GM18502 (cell line): ENCODE results near the gene PGM1.

ENCODE experiments used
- ATAC-seq: cut with Tn5 transposase; IDR thresholded peaks from one replicate; pipeline ENCODE4 v1.9.1; 2021; ENCODE audit warnings: mild to moderate bottlenecking; ENCODE audit not compliant: unreplicated experiment, poor library complexity

Gene PGM1

DNA sequence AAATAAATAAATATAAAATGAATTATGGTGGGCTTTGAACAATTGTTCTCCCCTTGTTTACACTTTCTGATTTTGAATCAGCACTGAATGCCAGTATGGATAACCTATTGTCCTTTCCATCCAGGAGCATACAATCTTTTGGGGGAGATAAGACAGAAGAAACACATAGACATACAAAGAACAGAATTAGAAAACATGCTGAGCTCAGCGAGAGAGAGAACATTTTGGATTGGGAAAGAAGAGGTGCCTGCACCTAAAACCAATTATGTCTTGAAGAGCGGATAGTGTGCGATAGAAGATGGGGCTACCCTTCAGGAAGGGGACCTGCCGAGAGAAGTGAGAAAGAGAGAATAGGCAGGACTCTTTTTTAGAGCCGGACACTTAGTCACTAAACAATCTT, 6.6 kb downstream of the PGM1 start:
- no peak for ATAC-seq

DNA sequence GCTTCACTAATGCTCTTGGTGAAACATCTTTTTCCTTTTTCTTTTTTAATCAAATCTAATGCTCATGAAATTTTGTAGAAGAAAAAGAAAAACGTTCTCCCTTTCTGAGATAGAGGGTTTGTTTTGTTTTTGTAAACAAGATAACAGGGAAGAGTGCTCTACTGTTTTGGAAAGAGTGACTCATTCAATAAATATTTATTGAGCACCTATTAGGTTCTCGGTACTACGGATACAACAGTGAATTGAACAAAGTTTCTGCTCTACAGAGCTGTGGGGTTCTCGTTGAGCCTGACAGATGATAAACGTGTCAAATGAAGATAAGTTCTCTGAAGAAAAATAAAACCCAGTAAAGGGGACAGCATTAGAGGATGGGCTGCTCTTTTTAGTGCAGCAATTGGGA, 7.0 kb downstream of the PGM1 start:
- ATAC-seq, result no peak

DNA sequence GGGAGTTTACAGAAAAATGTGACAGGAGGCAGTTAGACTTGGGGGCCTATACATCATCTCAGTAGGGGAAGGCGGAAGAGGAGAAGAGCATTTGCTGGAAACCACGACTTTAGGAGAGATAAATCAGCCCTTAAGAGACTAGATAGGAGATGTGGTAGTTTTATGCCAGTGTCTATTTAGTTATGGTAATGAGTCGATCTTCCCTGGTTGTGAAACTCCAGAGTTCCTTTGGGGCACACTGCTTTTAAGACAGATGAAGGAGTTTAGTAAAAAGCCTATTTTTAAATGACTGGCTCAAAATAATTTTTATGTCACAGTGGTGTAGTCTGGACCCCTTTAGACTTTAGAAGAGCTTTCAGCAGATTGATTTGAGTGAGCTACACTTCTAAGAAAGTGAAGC, 7.8 kb downstream of the PGM1 start:
- ATAC-seq, result no peak

DNA sequence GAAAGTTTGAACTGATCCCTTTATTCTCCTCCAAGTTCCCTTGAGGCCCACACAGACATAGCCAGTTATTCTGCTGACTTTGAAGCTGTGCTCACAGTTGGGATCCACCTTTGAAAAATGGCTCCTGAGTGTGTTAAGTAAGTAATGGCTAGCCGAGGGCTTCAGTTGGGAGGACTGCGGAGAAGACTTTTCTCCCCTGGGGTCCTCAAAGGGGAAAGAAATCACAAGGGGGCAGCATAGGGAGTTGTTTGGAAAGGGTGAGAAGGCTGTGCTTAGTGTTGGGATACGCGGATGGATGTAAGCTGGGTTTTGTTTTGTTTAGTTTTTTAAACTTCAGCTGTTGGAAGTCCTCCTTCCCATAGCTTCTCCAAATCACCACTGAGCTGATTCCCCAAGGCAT, 8.3 kb downstream of the PGM1 start:
- no peak for ATAC-seq

DNA sequence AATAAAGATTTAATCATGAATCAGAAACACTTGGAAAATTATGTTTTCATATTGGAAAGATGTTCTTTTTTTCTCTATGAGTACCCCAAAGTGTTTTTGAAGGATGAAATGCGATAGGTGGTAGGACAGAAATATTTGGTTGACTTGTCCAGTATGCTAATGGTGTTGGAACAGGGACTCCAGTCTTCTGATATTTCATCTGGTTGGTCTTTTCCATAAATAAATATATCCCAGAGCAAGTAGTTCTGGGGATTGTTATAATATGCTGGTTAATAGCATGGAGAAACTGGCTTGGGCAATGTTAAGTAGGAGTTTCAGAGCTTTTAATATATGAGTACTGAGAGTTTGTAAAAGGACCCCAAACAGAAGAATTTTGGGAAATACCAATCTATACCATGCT, 8.7 kb downstream of the PGM1 start:
- ATAC-seq, result no peak

DNA sequence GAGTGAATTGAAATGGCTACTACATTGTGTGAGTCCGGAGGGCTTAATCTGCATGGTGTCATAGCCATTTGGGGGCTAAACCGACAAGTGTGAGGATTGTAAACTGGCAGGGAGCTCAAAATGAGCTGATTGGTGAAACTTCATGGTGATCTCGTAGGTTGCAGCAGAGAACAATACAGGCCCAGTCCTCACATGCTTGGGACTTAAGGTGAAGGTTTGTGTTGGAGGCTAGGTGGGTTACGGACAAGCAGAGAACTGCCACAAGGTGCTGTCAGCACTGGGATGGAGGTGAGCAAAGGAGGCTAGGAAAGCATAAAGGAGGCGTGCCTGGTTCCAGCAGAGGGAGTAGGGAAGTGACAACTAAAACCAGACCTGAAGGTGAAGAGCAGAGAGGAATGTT, 9.4 kb downstream of the PGM1 start:
- ATAC-seq, result no peak

DNA sequence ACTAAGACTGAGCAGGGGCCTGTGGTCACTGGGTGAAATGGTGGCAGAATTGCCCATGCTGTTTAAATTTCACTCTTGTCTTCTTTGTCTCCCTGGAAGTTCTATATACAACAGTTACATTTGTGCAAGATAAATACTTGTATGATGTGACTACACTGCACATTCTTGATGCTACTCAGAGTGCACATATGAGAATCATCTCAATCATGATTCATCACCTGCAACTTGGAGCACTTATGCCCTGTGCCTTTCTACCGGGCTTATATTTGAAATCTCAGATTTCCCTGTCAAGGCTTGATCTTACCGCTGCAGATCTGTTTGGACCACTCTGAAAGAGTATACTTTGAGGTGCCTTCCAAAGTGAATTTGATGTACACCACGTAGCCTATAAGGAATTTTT, 10.6 kb downstream of the PGM1 start:
- no peak for ATAC-seq

DNA sequence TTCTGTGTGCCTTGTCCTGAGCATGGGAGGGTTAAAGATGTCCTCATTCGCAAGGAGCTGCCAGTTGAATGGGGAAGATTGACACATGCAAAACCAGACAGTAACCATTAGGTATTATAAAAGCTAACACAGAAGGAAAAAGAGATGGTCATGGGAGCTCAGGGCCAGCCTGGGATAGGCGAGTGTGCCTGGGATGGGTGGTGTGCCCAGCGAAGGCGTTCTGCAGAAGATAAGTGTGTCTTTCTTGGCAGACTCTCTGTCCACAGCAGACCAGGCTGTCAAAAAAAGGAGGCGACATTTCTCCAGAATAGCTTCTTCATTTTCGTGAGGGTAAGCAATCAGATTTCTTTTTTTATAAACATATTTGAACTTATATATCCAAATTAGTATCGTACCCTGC, 14.1 kb downstream of the PGM1 start:
- ATAC-seq, result no peak

DNA sequence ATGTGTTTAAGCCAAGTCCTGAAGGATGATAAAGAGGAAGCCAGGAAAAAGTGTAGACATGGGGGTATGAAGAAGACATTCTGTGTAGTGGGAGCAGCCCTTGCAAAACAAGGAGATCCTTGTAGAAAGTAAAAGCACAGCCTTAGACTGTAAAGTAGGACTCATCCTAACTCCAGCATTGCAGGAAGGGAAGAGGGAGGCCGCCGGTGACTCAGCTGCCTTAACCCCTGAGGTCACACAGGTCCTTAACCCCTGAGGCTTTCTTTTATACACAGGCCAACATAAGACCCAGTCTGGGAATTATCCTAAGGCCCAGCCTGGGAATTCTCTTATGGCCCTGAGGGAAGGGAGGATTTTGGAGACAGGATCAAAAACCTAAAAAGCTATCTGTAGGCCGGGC, 18.0 kb downstream of the PGM1 start:
- no peak for ATAC-seq

DNA sequence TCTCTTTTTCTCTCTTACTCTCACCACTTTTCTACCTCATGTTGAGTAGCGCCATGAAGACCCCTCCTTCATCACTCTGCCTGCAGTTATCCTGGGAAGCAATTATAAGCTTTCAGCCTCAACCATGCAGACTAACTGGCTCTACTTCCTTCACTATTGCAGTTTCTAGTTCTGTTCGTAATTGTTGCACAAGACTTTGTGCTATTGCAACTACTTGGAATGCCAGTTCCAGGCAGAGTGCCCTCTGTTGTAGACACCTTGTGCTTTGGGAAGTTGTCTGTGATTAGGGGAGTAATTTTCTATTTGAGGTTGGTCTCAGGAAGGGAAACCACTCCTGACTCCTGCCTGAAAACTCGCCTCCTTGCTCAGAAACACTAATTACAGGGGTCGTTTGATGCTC, 19.4 kb downstream of the PGM1 start:
- no peak for ATAC-seq

DNA sequence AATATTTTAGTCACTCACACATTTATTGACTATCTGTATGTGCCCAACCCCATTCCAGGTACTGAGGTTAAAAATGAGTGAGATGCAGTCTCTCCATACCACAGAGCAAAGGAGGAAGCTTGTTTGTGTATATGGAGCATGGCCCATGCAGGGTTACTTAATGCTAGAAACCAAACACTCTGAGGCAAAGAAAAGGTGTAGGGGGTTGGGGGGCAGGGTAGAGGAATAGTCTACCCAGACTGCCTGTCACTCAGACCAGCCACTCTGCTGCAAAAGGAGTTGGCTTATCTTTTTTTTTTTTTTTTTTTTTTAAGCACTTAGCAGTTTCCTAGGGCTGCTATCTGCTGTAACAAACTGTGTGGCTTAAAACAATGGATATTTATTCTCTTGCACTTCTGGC, 19.8 kb downstream of the PGM1 start:
- no peak for ATAC-seq

DNA sequence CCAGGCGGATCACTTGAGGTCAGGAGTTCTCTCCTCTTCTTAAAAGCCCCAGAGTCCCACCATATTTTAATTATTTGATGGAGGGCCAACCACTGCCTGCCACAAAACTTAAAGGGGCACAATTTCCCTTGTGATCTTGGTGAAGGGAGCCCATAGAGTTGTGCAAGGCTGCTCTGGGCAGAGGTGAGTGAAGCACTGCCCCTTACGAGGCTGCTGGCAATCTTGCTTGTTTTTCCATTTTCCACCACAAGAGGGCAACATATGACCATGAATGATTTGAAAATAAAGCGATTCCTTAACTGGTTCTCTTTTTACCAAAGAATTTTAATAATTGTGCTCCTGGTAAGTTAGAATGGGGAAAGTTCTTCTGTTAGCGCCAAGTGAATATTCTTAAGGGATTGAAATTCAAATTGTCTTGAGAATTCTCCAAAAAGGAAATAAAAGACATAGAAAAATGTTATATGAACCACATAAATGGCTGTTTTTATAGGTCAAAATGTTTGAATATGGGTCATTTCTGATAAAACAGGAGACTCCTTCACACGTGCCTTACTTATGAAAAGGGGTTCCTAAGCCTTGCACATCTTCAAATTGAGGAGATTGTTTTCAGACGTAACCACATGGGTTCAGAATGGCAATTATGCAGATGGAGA, 22.7 kb downstream of the PGM1 start:
- peak; percentile 68 for ATAC-seq

DNA sequence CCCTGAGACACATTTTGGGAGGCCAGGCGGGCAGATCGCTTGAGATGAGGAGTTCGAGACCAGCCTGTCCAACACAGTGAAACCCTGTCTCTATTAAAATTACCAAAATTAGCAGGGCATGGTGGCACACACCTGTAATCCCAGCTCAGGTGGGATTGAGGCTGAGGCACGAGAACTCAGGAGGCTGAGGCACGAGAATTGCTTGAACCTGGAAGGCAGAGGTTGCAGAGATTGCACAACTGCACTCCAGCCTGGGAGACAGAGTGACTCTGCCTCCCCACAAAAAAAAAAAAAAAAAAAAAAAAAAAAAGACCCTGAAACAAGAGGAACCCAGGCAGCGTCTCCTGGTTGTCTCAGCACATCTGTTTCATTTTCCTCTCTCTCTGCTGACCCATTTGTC, 24.2 kb downstream of the PGM1 start:
- no peak for ATAC-seq

DNA sequence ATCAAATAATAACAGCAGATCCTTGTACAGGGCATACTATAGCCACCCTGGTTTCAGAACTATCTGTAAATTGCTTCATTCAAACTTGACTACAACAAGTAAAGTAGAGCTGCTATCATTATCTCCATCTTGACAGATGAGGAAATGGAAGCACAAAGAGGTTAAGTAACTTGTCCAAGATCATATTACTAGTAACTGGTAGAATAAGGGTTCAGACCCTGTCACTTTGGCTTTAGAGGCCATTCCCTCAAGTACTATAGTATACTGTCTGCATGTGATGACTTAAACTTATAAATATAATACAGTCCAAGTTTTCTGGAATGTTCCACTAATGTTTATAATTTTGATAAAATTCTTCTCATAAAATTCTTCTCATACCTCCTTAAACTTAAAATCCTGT, 24.8 kb downstream of the PGM1 start:
- ATAC-seq, result no peak

DNA sequence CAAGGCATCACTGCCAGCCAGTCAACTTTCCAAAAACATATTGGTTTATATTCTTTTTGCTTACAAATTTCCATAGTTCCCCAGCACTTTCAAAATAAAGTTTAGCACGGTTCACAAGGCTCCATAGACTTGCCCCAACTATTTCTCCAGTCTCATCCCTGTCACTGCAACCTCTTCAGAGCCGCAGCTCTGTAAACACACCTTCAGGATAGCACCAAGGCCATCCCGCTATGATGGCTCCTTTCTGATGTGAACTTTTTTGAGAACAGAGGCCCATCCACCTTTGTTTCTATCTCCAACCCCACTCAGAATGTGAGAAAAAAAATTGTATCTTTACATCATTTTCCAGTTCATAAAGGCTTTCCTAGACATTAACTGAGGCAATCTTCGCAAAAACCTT, 26.3 kb downstream of the PGM1 start:
- no peak for ATAC-seq

DNA sequence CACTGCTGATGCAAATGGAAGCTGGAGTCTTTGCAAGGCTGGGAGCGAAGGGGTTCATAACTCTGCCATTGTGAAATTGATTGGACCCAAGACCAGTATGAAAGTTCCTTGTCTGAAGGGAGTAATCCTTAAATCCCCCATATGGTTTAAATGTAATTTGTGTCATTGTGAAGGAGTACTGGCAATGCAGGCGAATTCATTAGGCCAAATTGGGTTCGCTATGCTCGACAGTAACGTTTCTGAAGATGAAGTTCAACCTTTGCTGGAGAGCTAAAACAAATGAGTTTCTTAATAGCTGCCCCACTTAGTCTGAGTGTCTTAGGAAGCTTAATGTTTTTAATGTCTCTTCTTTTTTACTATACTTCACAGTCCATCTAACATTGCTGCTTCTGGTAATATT, 27.5 kb downstream of the PGM1 start:
- no peak for ATAC-seq

DNA sequence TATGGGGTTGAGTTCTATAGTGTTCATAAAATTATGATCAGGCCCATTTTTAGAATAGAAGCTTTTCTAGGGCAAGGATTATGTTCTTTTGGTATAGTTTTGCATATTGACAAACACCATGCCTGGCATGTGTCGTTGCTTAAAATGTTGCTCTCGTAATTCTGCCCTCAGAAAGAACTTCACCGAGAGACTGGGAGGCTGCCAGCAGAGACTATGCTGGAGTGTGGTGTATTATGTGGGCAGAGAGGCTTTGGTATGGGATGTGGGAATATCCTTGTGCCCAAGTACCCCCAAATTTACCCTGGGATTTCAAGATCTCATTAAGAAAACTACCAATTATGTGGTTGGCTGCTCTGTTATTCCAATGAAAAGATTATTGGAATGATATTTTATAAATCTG, 27.9 kb downstream of the PGM1 start:
- ATAC-seq, result no peak

DNA sequence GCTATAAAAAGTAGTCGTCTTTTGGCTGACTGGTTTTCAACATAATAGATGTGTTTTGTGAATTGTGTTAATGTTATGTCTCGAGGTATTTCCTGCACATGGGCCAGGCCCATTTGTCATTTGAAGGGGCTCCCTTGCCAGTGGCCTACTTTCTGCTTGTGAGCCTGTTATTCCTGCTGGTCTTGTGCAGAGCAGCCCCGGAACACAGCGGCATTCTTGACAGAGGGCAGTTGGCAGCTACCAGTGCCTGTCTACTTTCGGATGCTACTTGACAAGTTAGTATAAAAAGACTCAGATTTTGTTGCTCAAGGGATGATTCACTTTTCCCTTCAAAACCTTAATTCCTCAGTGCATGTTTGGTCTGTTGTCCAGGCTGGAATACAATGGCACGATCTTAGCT, 28.5 kb downstream of the PGM1 start:
- ATAC-seq, result no peak

DNA sequence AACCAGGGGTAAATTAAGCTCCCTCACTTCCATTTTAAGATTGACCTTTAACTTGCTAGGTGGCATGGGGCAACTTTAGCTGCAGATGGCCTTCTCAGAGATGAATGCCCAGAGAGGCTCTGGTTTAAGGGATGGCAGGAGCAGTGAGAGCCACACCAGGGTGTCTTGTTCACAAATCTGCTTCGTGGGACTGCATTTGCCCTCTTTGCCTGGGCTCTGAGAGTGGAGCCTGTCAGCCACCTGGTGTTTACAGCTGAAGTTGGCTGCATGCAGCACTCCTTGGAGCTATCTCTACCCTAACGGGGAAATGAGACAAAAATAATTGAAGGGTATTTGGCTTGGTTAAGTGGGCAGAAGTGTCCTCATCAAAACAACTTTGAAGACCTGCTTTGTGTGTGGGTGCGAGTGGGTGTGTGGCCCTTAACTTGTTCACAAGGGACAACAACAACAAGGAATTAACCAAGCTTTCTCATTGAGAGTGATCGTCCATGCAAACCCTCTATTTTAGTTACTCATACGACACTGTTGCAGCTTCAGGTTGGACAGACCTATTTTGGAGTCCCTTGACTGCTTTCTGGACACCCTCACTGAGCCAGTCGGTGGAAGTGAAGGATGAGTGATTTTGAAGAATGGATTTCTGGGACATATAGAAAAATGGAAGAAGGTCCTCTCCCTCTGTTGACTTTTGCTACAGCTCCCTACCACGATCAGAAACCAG, 29.8 kb downstream of the PGM1 start:
- no peak for ATAC-seq

DNA sequence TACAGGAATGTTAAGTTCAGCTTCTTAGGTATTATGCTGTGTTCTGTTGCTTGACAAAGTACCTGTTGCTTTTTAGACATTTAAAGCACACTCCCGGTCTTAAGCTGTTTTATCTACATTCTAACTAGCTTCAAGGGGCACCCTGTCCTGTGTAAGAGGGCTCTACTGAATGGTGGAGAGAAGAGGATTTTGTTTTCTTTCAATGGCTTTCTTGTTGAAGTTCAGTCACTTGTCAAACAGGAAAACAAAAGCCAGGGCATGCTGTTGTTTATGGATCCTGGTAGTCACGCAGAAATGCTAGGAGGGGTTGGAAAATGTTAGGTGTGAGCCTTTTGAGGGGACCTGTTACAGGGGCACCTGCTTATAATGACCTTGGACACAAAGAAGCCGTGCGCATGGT, 30.7 kb downstream of the PGM1 start:
- no peak for ATAC-seq

DNA sequence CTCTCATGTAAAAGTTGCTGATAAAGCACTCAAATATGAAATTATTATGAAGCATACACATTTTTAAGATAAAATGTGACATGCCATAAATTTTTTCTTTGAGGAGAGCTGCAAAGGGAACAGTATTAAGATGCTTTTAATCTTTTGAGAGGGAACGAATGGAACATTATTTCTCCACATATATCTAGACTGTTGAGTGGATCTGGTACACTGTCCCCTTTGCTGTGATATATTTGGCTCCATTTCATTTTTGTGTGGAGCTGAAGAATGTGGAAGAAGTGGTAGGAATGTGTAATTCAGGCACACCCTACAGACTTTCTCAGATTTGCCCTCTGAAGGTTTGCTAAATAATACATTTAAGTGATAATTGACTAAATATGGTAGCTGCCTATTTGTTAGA, 31.7 kb downstream of the PGM1 start:
- ATAC-seq, result no peak

DNA sequence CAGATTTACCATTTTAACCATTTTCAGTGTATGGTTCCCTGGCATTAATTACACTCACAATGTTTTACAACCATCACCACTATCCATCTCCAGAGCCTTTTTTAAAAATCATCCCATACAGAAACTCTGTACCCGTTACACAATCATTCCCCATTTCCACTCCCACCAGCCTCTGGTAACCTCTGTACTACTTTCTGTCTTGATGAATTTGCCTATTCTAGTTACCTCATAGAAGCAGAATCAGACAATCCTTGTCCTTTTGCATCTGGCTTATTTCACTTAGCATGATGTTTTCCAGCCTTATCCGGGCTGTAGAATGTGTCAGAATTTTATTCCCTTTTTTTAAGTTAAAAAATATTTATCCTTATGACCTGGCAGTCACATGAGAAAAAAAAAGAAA, 33.0 kb downstream of the PGM1 start:
- ATAC-seq, result no peak
